HG03103 (cell line): ENCODE data around the gene TSC22D3.
"Not testable (repeated sequence)": the region's sequence is repeated elsewhere in the genome, so short reads cannot be mapped to it uniquely, and the experiment has no call there.

Experiments used
- ATAC-seq: cut with Tn5 transposase; IDR thresholded peaks from one replicate; pipeline ENCODE4 v1.9.1; 2021; ENCODE audit warnings: low read depth; ENCODE audit not compliant: unreplicated experiment

The TSC22D3 gene

DNA sequence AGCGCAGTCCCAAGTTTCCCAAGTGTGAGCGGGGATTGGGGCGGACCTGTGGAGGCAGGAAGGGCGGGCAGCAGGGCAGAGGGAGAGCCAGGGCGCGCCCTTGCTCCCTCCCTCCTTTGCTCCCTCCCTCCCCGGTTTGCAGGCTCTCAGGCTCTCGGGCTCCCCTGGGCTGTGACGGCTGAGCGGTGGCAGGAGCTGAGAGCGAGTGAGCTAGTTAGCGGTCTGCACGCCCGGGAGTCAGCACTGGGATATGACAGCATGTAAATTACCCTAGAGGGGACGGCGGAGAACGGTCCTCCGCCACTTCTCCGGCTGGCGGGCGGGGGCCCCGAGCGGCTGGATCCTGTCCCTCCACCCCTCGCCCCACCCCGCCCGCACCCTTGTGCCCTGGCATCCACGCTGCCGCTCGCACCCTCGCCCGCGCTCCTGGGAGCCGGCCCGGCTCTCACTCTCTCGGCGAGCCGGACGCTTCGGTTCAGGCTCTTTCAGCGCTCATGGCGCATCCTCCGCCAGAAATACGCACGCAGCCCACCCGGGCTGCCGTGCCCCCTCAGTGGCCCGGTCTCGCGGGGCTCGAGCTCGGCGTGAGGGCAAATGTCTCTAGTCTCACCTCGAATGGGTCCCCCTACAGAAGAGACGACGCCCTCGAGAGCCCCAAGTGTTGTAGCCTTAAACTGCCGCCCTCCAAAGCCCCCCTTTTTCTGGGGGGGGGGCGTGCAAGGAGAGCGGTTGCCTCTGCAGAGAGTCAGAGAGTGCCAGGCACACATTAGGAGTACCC, at the start of gene TSC22D3:
Gene TSC22D3, minus strand, starts transcription at position 54 of the 778 bp plus-strand sequence. CDS start 368 bp downstream, outside the sequence.
- peak; percentile 71 for ATAC-seq

DNA sequence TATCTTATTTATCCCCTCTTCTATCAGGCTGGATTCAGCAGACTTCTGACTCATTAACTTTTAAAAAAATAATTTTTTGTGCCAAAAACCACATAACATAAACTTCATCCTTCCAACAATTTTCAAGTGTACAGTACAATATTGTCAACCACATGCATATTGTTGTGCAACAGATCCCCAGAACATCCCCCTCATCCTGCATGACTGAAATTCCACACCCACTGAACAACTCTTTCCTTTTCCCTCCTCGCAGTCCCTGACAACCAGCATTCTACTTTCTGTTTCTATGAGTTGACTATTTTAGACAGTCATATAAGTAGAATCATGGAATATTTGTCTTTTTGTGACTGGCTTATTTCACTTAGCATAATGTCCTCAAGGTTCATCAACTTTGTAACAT, 47.9 kb upstream of the TSC22D3 start:
- no peak for ATAC-seq

DNA sequence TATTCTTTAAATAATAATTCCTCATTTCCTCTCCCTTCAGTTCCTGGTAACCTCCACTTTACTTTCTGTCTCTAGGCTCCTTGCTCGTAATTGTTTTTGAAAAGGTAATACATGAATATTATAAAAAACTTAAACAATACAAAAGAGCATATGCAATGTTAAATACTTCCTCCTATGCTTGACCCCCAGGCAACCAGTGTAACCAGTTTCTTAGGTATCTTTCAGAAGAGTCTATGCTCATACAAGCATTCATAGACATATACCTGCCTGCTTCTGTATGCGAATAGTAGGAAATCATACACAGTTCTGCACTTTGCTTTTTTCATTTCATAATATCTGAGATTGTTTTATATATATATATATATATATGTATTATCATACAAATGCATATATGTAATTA, 47.5 kb upstream of the TSC22D3 start:
- ATAC-seq, result no peak

DNA sequence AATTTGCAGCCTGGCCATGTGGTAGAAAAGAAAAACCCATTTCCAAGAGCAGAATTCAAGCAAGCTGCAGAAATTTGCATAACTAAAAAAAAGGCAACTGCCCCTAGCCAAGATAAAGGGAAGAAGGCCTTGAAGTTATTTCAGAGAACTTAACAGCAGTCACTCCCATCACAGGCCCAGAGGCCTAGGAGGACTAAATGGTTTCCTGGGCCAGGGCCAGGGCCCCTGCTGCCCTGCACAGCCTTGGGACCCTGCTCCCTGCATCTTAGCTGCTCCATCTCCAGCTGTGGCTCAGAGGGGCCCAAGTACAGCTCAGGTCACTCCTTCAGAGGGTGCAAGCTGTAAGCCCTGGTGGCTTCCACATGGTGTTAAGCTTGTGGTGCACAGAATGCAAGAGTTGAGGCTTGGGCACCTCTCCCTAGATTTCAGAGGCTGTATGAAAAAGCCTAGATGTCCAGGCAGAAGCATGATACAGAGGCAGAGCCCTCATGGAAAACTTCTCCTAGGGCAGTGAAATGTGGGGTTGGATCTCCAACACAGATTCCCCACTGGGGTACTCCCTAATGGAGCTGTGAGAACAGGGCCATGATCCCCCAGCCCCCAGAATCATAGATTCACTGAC, 43.4 kb upstream of the TSC22D3 start:
- ATAC-seq, result no peak

DNA sequence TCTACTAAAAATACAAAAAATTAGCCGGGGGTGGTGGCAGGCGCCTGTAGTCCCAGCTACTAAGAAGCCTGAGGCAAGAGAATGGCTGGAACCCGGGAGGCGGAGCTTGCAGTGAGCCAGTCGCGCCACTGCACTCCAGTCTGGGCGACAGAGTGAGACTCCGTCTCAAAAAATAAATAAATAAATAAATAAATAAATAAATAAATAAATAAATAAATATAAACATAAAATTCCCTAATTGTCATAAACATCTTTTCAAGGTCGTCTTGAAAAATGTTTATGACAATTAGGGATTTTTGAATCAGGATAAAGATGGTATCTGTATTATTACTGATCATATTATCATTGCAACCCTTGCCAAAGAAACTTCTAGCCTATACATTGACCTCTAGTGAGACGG, 34.5 kb upstream of the TSC22D3 start:
- ATAC-seq, result not testable (repeated sequence)

DNA sequence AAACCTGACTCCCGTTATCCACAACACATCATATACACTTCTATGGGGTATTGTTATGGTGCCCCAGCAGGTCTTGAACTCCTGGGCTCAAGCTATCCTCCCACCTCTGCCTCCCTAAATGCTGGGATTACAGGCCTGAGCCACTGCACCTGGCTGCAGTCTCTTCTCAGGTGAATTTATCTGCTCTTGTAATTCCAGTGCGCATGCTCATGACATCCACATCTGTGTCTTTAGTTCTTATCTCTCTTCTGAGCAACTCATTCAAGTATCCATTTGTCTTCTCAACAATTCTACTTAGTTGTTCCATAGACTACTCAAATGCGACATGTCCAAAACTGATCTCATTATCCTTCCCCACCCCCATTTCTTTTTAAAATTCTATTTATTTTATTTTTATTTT, 29.6 kb upstream of the TSC22D3 start:
- no peak for ATAC-seq

DNA sequence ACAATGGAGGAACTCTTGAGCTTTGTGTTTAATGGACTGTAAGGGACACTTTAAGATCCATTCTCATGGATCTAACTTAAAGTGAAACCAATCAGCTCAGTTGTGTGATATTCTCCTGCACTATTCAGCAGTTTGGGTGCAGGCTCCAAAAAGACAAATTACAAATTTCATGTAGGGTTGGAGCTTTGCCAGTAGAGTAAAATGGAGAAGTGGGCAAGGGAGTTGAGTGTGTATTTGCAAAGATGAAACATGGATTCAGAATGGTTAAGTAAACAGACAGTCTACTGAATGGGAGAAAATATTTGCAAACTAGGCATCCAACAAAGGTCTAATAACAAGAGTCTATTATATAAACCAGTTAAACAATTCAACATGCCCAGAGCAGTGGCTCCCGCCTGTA, 28.8 kb upstream of the TSC22D3 start:
- ATAC-seq, result no peak

DNA sequence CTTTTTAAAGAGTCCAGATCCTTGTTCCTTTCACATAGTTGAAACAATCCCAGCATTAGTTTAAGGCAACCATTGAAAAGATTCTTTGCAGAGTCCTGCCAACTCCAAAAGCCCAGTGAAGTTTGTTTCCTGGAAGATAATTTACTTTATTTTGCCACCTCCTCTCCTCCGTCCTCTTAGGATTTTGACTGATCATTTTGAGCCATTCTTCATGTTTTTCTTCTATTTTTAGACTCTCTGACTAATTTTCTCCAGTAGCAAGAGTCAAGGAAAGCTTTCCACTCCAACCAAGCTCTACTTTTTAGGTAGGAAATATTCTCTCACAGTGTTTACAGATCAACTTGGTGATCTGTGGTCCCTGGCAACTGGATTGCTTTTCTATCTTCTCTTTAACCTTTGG, 12.2 kb upstream of the TSC22D3 start:
- ATAC-seq, result no peak

DNA sequence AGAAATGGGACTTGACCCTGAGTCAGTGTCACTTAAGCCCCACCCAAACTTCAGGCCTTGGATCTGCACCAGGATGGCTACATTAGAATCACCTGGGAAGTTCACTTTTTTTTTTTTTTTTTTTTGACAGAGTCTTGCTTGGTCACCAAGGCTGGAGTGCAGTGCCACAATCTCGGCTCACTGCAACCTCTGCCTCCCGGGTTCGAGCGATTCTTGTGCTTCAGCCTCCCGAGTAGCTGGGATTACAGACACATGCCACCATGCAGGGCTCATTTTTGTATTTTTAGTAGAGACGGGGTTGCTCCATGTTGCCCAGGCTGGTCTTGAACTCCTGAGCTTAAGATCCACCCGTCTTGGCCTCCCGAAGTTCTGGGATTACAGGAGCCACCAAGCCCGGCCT, 4.9 kb upstream of the TSC22D3 start:
- no peak for ATAC-seq

DNA sequence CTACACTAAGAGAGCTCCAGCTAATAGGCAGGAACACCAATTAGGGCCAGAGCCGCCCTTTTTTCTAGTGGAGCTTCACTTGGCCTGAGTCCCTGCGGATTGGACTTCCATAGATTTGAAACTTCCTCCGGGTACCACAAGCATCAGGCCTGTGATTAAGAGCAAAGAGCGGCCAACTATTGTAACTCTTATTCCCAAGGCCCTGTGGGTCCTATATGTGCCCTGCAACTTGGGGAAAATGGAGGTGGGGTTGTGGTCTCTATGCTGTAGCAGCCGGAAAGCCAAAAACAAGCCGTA, 1.9 kb upstream of the TSC22D3 start, which contains the start of gene NCBP2L:
Gene NCBP2L, plus strand, starts transcription at position 198 of the 297 bp plus-strand sequence. CDS start 16,488 bp downstream, outside the sequence.
- ATAC-seq, result no peak

DNA sequence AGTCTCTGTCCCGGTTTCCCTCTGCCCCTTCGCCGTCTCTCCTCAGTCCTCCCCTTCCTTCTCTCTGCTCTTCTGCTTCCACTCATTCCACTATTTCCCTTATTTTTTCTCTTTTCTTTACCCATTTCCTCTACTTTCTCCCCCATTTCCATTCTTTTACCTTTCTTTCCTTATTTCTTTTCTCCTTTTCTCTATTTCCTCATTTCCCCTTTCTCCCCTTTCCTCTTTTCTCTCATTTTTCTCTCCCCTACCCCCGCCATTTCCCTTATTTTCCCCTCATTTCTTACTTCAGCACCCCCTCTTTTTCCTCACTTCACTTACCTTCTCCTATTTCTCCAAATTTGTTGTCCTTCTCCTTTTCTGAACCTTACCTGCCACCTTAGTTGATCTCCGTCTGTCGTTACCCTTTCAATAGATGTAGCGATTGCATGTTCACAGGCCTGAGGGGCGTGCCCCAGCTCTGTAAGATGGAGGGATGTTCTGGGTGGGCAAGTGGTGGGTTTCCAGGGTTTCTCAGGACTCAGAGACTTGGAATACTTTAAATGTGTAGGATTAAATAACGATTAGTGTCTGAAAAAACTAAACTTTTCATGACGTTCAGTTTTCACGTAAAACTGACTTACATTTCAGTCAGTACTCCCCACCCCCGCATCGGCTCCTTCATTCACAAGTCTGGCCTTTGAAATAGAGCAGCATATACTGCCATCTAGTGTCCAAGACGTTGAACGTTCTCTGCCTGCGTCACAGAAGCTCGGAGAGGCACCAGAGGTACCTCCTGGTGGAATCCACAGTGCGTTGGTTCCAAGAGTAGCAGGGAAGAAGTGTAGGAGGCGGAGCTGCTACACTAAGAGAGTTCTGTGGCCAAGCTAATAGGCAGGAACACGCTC, 1.3 kb upstream of the TSC22D3 start:
- peak; percentile 68 for ATAC-seq

DNA sequence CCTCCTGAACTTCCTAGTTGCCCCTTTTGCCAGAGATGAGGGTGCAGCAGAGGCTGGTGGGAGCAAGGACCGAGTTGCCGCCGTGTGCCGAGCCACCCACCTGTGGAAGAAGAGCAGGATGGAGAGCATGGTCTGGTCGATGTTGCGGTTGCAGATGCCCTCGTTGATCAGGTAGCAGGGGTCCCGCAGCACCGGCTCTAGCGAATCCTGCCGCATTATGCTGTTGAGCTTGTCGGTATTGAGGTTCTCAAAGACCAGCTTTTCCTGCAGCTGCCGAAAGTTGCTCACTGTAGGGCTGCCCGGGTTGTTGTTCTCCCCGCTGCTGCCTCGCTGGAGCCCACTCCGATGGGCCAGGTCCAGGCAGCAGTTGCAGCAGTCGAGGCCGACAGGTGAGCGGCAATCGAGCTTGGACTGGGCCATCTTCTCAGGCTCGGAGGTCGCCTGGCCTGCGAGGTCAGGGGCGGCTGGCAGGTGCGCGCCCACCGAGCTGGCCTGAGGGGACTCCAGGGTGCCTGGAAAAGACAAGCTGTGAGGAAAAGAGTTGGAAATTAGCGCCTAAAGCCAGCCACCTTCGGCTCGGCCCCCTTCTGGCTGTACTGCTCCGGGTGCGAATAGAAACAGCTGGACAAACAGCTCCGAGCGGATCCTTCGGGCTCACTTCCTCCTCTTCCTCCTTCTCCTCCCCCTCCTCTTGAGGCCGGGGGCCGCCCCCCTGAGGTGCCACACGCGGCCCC, 420 bp downstream of the TSC22D3 start:
- no peak for ATAC-seq

DNA sequence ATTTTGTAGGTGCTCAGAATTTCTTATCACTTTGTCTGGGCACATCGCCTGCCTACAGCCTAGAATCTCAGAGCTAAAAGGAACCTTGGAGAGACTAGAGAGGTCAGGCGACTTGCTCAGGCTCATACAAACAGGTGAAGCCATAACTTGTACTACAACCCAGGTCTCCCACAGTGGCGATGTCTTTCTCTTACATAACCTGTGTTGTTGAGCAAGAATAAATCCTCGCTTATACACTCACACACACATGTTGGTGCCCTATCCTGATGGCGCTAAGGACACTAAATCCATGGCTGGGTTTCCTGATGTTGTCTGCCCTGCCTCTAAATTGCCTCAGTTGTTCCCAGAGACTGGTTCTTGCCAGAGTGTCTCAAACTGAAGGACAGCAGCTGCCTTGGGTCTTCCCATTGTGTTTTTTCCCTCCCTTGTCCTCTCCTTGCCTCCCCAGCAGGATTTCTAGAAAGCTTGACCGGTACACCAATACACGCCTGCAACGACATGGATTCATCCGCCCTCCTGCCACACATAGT, 1.6 kb downstream of the TSC22D3 start:
- no peak for ATAC-seq

DNA sequence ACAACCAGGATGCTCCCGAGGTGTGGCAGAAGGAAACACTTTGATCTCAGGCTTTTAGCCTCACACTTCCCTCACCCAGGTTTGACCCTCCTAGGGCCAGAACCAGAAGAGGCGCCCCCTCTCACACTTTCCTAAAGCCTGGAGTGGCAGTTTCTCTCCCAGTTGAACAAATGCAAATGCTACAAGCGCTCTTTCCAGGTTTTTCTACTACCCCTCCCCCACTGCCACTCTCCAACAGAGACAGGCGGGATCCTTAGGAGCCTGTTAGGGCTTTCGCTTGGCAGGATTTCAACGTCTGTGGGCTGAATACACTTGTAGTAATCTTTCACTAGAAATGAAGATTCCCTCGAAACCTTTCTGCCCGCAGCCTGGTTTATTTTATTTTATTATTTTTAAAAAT, 2.4 kb downstream of the TSC22D3 start:
- no peak for ATAC-seq

DNA sequence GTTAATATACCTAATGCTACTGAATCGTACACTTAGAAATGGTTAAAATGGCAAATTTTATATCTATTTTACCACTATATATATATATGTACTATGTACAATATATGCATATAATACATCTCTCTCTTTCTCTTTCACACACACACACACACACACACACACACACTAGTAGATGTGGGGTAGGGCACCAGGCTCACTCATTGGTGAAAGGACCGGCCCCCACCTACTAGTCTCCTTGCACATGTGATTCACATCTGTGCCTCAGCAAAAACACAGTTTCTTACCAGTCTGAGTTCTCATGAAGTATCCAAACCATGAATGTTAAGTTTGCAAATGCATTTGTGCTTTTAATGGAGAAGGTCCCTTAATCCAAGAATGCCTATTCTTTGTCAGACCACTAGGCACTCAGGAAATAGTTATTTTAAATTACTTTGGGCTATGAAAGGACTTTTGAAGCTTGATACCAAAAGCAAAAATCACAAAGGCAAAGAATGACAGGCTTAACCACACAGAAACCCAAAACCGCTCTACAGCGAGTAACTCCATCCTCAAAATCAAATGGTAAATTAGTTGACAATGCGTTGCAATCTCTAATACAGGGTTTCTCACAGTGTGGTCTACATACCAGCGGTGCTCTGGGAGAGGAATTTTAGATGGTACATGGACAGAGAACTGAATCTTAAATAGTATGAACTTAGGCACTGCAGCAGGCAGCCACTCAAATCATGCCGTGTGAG, 5.8 kb downstream of the TSC22D3 start:
- ATAC-seq, result no peak

DNA sequence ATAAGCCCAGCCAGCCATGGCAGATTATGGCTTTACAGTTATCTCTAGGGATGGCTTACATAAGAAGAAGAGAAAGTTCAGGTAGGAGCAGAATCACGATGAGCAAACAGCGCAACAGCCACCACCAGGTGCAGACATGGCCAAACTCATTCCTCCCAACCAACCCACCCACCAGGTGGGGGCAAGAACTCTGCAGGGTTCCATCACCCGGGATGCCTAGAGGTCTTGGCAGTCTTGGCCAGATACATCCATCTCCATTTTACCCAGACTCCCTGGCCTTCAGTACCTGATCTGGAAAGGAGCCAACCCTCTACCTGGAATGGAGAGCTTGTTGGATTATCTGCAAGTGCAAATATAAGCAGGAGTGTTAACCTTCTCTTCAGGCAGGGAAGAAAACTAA, 7.5 kb downstream of the TSC22D3 start:
- no peak for ATAC-seq

DNA sequence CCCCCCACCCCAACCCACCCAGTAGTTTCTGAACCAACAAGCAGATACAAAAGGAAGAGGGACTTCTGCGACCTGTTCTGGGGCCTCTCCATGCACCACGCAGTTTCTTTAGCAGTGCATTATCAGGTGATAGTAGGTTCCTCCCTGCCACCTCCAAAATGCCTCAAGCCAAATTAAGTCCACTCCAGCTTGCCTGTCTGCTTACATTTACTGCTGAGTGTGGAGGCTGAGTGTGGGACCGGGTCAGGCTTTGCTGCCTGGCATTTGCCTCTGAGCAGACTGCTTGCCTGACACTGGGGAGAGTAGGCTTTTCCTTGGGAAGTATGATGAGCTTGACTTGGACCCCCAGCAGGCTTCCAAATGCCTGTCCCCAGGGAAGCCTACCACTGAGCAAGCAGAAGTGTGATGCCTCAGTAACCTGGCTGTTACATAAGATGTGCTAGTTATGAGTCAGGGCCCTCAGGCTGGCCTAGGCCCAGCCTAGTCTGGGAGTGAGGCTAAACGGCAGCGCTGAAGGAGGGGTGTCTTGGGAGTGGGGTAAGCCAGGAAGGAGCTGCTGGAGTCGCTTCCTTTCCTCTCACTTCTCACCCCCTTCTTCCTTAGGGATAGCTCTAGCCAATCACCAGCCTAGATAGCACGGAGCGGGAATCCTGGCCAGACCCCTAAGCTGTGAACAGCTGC, 9.0 kb downstream of the TSC22D3 start:
- ATAC-seq, result no peak

DNA sequence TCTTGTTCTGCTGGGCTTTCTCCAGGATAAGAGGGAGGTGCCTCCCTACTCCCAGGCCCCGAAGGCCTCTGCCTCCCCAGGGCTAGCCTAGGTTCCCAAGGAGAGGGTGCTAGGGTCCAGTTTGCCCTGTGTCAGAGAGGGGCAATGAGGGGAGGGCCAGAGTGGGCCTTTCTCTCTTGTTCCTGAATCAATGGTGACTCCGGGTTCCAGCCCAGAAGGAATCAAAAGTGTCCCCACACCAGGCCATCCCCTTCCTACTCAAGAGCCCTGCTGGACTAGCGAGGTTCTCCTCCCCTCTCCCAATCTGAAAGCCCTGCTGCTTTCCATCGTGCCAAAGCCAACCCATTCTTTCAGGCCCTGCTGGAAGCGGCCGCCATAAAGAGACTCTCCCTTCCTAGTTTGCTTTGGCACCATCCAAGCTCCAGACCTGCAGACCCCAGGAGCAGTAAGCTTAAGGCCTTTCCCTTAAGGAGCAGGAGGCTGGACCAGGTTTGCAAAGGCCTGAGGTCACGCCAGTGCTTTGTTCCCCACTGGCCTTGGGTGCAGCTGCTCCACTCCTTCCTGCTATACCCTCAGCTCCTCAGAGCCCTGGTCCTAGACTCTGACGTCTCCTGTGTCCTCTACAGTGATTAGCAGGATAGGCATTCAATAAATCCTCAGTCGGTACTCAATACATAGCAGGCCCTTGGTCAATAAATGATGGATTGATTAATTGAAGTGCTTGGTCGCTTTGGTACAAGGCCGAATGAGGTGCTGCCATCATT, 10.6 kb downstream of the TSC22D3 start:
- ATAC-seq, result no peak
